ENCODE measurements around the gene NOX5. TPM values are rescaled to one million over a fixed set of nuclear protein-coding genes. Genes with fewer than 3 reads are reported as not detected.
A peak's percentile ranks its signal among the peaks of the same experiment; 100 is the strongest.

The NOX5 gene
- total and polyA plus RNA-seq, 2 experiments from 2014 or later = 0.12 to 0.39 TPM

DNA sequence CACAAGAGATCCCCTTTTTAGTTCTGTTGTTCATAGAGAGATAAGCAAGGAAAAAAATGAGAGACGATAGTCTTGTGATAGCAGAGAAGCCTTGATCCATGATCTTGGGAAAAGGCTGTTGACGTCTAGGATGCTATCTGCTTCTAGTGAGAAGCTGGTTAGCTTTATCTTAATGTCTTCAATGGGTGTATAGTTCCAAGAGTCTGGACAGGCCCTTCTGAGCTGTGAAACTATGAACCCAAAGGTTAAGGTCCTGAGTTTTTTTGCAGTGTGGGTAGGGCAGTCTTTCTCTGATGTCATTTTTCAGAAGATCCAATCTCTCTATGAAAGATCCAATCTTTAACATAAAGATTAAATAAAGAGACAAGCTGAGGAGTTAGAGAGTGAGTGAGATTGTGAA lies 10.5 kb upstream of the NOX5 start:
- no peak for DNase-seq (ENCODE audit: low read depth in 1 of 2, low spot score in 1 of 2)
- Histone ChIP-seq H3K27me3 (no peaks in the 10 kb centered on the region), H3K4me3 (no peak overlapping the region), H3K36me3 (no peaks in the 10 kb centered on the region), H3K27ac (no peak overlapping the region), H3K4me1 (ENCODE audit: low read depth) (peaks cover 34% of the 10 kb centered on the region), H3K9me3 (ENCODE audit: low read depth) (no peaks in the 10 kb centered on the region)
- no peak for TF ChIP-seq CTCF (IDR thresholded peaks at IDR 0.05; ENCODE audit: low read depth, low read length)

- Histone ChIP-seq H3K4me1 (ENCODE audit: low read depth) (no peaks in the 10 kb centered on the region), H3K36me3 (no peaks in the 10 kb centered on the region), H3K9me3 (ENCODE audit: low read depth) (no peaks in the 10 kb centered on the region), H3K27me3 (no peaks in the 10 kb centered on the region), H3K27ac (no peak overlapping the region), H3K4me3 (no peak overlapping the region)
- no peak for TF ChIP-seq CTCF (IDR thresholded peaks at IDR 0.05; ENCODE audit: low read depth, low read length)
- DNase-seq (ENCODE audit: low read depth in 1 of 2, low spot score in 1 of 2) = no peak
Measured at GRCh38 chr15:69008056-69008455, 6.4 kb upstream of the NOX5 start.

DNA sequence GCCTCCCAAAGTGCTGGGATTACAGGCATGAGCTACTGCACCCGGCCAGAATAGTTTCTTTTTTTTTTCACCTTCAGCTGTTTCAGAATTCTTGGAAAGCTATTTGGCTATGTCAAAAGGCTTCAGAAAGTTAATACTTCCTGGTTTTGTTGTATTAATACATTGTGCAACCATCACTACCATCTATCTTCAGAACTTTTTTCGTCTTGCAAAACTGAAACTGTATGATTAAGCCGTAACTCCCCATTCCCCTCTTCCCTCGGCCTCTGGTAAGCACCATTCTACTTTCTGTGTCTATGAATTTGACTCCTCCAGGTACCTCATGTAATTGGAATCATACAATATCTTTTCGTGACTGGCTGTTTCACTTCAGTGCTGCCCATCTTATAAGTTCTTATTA lies 5.2 kb upstream of the NOX5 start:
- Histone ChIP-seq H3K36me3 (no peaks in the 10 kb centered on the region), H3K27ac (no peak overlapping the region), H3K9me3 (ENCODE audit: low read depth) (no peaks in the 10 kb centered on the region), H3K4me1 (ENCODE audit: low read depth) (no peaks in the 10 kb centered on the region), H3K27me3 (no peaks in the 10 kb centered on the region), H3K4me3 (no peak overlapping the region)
- TF ChIP-seq CTCF (IDR thresholded peaks at IDR 0.05; ENCODE audit: low read depth, low read length) = no peak
- peak in 1 of 2 donors; percentile 25 for DNase-seq (ENCODE audit: low read depth in 1 of 2, low spot score in 1 of 2)

DNA sequence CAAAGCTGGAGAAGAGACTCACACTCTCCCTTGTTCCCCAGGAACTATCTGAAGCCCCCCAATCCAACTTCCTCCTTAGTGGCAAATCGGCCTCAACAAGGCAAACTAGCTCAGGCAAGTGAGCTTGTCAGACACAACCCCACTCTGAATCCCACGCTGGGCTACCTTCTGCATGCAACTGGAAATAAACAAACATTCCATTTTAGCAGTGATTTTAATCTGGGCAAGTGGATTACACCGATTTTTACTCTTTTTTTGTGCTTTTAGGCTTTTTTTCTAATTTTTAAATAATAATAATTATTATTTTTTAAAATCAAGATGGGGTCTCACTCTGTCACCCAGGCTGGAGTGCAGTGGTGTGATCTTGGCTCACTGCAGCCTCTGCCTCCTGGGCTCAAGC lies 2.9 kb upstream of the NOX5 start:
- TF ChIP-seq CTCF (IDR thresholded peaks at IDR 0.05; ENCODE audit: low read depth, low read length) = no peak
- no peaks in the 10 kb centered on the region for H3K4me1 ChIP-seq (ENCODE audit: low read depth)
- H3K36me3 ChIP-seq = no peaks in the 10 kb centered on the region
- no peaks in the 10 kb centered on the region for H3K27me3 ChIP-seq
- no peak overlapping the region for H3K27ac ChIP-seq
- H3K9me3 ChIP-seq (ENCODE audit: low read depth) = no peaks in the 10 kb centered on the region
- H3K4me3 ChIP-seq = no peak overlapping the region
- no peak for DNase-seq (ENCODE audit: low read depth in 1 of 2, low spot score in 1 of 2)

DNA sequence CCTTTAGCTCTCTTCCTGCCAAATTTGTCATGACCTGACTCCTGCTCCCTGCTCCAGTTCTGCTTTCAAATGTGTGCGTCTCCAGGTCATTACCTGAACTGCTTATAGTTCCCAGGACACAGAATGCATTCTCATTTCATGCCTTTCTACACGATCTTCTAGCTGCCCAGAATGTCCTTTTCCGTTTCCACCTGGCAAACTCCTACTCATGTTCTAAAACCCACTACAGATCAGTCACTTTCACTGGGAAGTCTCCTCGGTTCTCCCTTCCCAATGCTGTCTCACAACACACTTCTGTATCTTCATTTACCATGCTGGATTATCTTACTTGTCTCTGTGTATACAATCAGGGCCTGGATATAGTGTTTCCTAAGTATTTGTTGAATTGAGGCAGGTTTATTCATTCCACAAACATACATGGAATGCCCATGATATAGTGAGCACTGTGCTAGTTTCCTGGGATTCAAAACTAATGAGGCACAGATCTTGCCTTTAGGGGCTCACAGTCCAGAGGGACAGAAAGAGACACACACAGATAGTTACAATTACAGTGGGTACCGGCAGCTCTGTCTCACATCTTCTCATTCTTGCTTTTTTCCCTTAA lies 1.6 kb upstream of the NOX5 start:
- no peak for DNase-seq (ENCODE audit: low read depth in 1 of 2, low spot score in 1 of 2)
- no peaks in the 10 kb centered on the region for H3K27me3 ChIP-seq
- no peak for TF ChIP-seq CTCF (IDR thresholded peaks at IDR 0.05; ENCODE audit: low read depth, low read length)
- H3K36me3 ChIP-seq = no peaks in the 10 kb centered on the region
- no peak overlapping the region for H3K27ac ChIP-seq
- H3K4me1 ChIP-seq (ENCODE audit: low read depth) = no peaks in the 10 kb centered on the region
- H3K9me3 ChIP-seq (ENCODE audit: low read depth) = no peaks in the 10 kb centered on the region
- H3K4me3 ChIP-seq = no peak overlapping the region

All from cardiac muscle cell (in vitro differentiated cells and primary cell).